ENCODE data around the gene MED20. TPM values are rescaled to one million over a fixed set of nuclear protein-coding genes. Genes with fewer than 3 reads are reported as not detected.
"Not testable (repeated sequence)": the region's sequence is repeated elsewhere in the genome, so short reads cannot be mapped to it uniquely, and the experiment has no call there.

The MED20 gene
- total RNA-seq, 1 experiment from 2014 or later, result 26.4 TPM

DNA sequence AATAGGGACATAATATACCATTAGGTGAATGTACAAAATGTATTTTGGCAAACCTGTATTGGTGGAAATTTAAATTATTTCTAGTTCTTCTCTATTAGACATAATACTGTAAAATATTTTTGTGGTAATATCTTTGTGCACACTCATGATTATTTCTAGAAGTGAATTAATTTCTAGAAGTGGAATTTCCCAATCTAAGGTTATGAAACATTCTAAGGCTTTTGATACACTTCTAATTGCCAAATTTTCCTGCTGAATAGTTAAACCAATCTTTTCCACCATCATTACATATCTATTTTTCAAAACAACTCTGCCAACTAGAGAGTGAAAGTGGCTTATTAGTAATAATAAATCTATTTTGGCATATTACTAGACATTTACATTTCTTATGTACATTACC is 22.5 kb upstream of the MED20 start:
- Histone ChIP-seq H4K20me1 (ENCODE audit: insufficient read depth) (no peaks in the 10 kb centered on the region), H3K27me3 (ENCODE audit: insufficient read depth, low read length) (no peaks in the 10 kb centered on the region), H3K4me1 (ENCODE audit: control insufficient read depth in 1 of 2, insufficient read depth in 2 of 2, low read length in 2 of 2) (peaks cover 12 to 31% of the 10 kb centered on the region in 2 experiments; a peak in 3 of 4 replicates), H3K9me2 (ENCODE audit: insufficient read depth) (no peaks in the 10 kb centered on the region), H3K9me3 (ENCODE audit: control insufficient read depth in 1 of 2, insufficient read depth in 1 of 2, low read depth in 1 of 2, low read length in 2 of 2) (no peaks in the 10 kb centered on the region), H3K4me2 (ENCODE audit: low read length) (no peak overlapping the region), H3K27ac (ENCODE audit: low read depth, low read length) (no peak overlapping the region), H3K4me3 (replicated peaks in 1 of 2; ENCODE audit: low read depth in 1 of 2, low read length in 2 of 2) (no peak overlapping the region), H3K36me3 (ENCODE audit: control insufficient read depth in 1 of 2, insufficient read depth in 2 of 2, low read length in 2 of 2) (no peaks in the 10 kb centered on the region), H3K79me2 (ENCODE audit: insufficient read depth, low read length) (no peaks in the 10 kb centered on the region; the same call in 1 of the 2 replicates), H3K9ac (ENCODE audit: low read length) (no peak overlapping the region), H2AFZ (ENCODE audit: low read depth, low read length, poor library complexity, severe bottlenecking) (no peak overlapping the region)
- TF ChIP-seq, protein P1, sequence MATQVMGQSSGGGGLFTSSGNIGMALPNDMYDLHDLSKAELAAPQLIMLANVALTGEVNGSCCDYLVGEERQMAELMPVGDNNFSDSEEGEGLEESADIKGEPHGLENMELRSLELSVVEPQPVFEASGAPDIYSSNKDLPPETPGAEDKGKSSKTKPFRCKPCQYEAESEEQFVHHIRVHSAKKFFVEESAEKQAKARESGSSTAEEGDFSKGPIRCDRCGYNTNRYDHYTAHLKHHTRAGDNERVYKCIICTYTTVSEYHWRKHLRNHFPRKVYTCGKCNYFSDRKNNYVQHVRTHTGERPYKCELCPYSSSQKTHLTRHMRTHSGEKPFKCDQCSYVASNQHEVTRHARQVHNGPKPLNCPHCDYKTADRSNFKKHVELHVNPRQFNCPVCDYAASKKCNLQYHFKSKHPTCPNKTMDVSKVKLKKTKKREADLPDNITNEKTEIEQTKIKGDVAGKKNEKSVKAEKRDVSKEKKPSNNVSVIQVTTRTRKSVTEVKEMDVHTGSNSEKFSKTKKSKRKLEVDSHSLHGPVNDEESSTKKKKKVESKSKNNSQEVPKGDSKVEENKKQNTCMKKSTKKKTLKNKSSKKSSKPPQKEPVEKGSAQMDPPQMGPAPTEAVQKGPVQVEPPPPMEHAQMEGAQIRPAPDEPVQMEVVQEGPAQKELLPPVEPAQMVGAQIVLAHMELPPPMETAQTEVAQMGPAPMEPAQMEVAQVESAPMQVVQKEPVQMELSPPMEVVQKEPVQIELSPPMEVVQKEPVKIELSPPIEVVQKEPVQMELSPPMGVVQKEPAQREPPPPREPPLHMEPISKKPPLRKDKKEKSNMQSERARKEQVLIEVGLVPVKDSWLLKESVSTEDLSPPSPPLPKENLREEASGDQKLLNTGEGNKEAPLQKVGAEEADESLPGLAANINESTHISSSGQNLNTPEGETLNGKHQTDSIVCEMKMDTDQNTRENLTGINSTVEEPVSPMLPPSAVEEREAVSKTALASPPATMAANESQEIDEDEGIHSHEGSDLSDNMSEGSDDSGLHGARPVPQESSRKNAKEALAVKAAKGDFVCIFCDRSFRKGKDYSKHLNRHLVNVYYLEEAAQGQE (IDR thresholded peaks at IDR 0.05; ENCODE audit: low read depth), result no peak
- no peak for TF ChIP-seq ZFX (IDR thresholded peaks at IDR 0.05)
- TF ChIP-seq SP1 (IDR thresholded peaks at IDR 0.05; ENCODE audit: low read depth), result no peak
- TF ChIP-seq EZH2phosphoT487 (IDR thresholded peaks at IDR 0.05; ENCODE audit: borderline replicate concordance), result no peak
- TF ChIP-seq FOSL1 (IDR thresholded peaks at IDR 0.05; ENCODE audit: low read depth), result no peak
- no peak for ATAC-seq
- RAD21 ChIA-PET (ENCODE audit: low non-redundant PET in 1 of 2, low total read pairs in 2 of 2, uncharacterized antibody in 2 of 2, unreplicated experiment in 2 of 2), result no interaction called here
- BruUV-seq (replicated peaks), result no TSS peak
- DNase-seq (ENCODE audit: low read depth, low spot score), result no peak
- POLR2A ChIA-PET, result no interaction called here
- CTCF ChIA-PET, result interaction anchor here (1.5 to 1.8 kb wide), 2 partner anchors 8 to 23 kb away, joined by 4 to 7 read pairs; partner anchors contain the start of genes BYSL and MED20
- intact Hi-C loops (cut with micrococcal nuclease), result loop anchor here (5.0 kb wide), 1 partner anchor 99 kb away; no protein-coding TSS in a partner anchor

GRCh38 chr6:41942882-41943281 is 21.9 kb upstream of the MED20 start:
- H3K9ac ChIP-seq (ENCODE audit: low read length); DNase-seq (ENCODE audit: low read depth, low spot score); H2AFZ ChIP-seq (ENCODE audit: low read depth, low read length, poor library complexity, severe bottlenecking); H3K36me3 ChIP-seq (ENCODE audit: control insufficient read depth in 1 of 2, insufficient read depth in 2 of 2, low read length in 2 of 2); H4K20me1 ChIP-seq (ENCODE audit: insufficient read depth); H3K27me3 ChIP-seq (ENCODE audit: insufficient read depth, low read length); ATAC-seq; RAD21 ChIA-PET (ENCODE audit: low non-redundant PET in 1 of 2, low total read pairs in 2 of 2, uncharacterized antibody in 2 of 2, unreplicated experiment in 2 of 2); H3K4me3 ChIP-seq (replicated peaks in 1 of 2; ENCODE audit: low read depth in 1 of 2, low read length in 2 of 2); H3K9me2 ChIP-seq (ENCODE audit: insufficient read depth); BruUV-seq (replicated peaks); H3K9me3 ChIP-seq (ENCODE audit: control insufficient read depth in 1 of 2, insufficient read depth in 1 of 2, low read depth in 1 of 2, low read length in 2 of 2); H3K79me2 ChIP-seq (ENCODE audit: insufficient read depth, low read length); H3K27ac ChIP-seq (ENCODE audit: low read depth, low read length): not testable (repeated sequence)
- peaks cover 12 to 31% of the 10 kb centered on the region in 2 experiments; a peak in 3 of 4 replicates for H3K4me1 ChIP-seq (ENCODE audit: control insufficient read depth in 1 of 2, insufficient read depth in 2 of 2, low read length in 2 of 2)
- intact Hi-C loops (cut with micrococcal nuclease), result loop anchor here (5.0 kb wide), 1 partner anchor 99 kb away; no protein-coding TSS in a partner anchor
- ChIA-PET POLR2A (interaction anchor here (0.9 kb wide), 1 partner anchor 107 kb away, joined by 3 read pairs; no protein-coding TSS in a partner anchor), CTCF (interaction anchor here (4.8 kb wide), 1 partner anchor 21 kb away, joined by 23 read pairs; the partner anchor contains the start of genes BYSL and MED20)
- H3K4me2 ChIP-seq (ENCODE audit: low read length), result peak overlapping the region; percentile 84; the same call in 1 of the 2 replicates
